Measurements from ENCODE around the gene AHRR.

The AHRR gene

GRCh38 chr5:318931-319601, 2.4 kb upstream of the AHRR start:
- Histone ChIP-seq H3K36me3 (replicated peaks) (peaks cover 12% of the 10 kb centered on the region), H3K27me3 (ENCODE audit: low read depth) (peaks cover 20% of the 10 kb centered on the region), H3K9me3 (no peaks in the 10 kb centered on the region), H3K4me1 (no peaks in the 10 kb centered on the region), H3K4me3 (no peak overlapping the region)
- in situ Hi-C loops (cut with MboI; ENCODE audit: low sequenced_read_pairs) = no loop called here
- DNase-seq (ENCODE audit: low spot score in 2 of 2) = no peak

- H3K36me3 ChIP-seq (replicated peaks) = 0 out of 2 replicates have a peak, but pooled peaks cover 4% of the 10 kb centered on the region
- in situ Hi-C loops (cut with MboI; ENCODE audit: low sequenced_read_pairs) = no loop called here
- no peaks in the 10 kb centered on the region for H3K9me3 ChIP-seq
- H3K27me3 ChIP-seq (ENCODE audit: low read depth) = peaks cover 20% of the 10 kb centered on the region
- H3K4me3 ChIP-seq = peak overlapping the region; percentile 41
- H3K4me1 ChIP-seq = no peaks in the 10 kb centered on the region
- no peak for DNase-seq (ENCODE audit: low spot score in 2 of 2)
These were observed 837 bp upstream of the AHRR start for GRCh38 chr5:320524-321229.

GRCh38 chr5:321726-322251, 275 bp downstream of the AHRR start:
- Histone ChIP-seq H3K4me3 (peak overlapping the region; percentile 41), H3K4me1 (no peaks in the 10 kb centered on the region), H3K9me3 (no peaks in the 10 kb centered on the region), H3K27me3 (ENCODE audit: low read depth) (peaks cover 20% of the 10 kb centered on the region), H3K36me3 (replicated peaks) (no peaks in the 10 kb centered on the region)
- in situ Hi-C loops (cut with MboI; ENCODE audit: low sequenced_read_pairs) = no loop called here
- no peak for DNase-seq (ENCODE audit: low spot score in 2 of 2)

GRCh38 chr5:322281-322941, 897 bp downstream of the AHRR start:
- in situ Hi-C loops (cut with MboI; ENCODE audit: low sequenced_read_pairs) = no loop called here
- H3K4me3 ChIP-seq = peak overlapping the region; percentile 41
- peak in 1 of 2 experiments; percentile 55 for DNase-seq (ENCODE audit: low spot score in 2 of 2)
- no peaks in the 10 kb centered on the region for H3K9me3 ChIP-seq
- H3K4me1 ChIP-seq = no peaks in the 10 kb centered on the region
- H3K36me3 ChIP-seq (replicated peaks) = no peaks in the 10 kb centered on the region
- H3K27me3 ChIP-seq (ENCODE audit: low read depth) = peaks cover 20% of the 10 kb centered on the region

GRCh38 chr5:322942-323879, 1.7 kb downstream of the AHRR start:
- no peak for DNase-seq (ENCODE audit: low spot score in 2 of 2)
- in situ Hi-C loops (cut with MboI; ENCODE audit: low sequenced_read_pairs) = no loop called here
- Histone ChIP-seq H3K36me3 (replicated peaks) (no peaks in the 10 kb centered on the region), H3K4me1 (no peaks in the 10 kb centered on the region), H3K9me3 (no peaks in the 10 kb centered on the region), H3K27me3 (ENCODE audit: low read depth) (peaks cover 20% of the 10 kb centered on the region), H3K4me3 (no peak overlapping the region; the same call in 1 of the 2 replicates)

GRCh38 chr5:324736-325612, 3.5 kb downstream of the AHRR start:
- peaks cover 13% of the 10 kb centered on the region for H3K27me3 ChIP-seq (ENCODE audit: low read depth)
- no peak overlapping the region for H3K4me3 ChIP-seq
- H3K9me3 ChIP-seq = no peaks in the 10 kb centered on the region
- DNase-seq (ENCODE audit: low spot score in 2 of 2) = no peak
- in situ Hi-C loops (cut with MboI; ENCODE audit: low sequenced_read_pairs) = no loop called here
- no peaks in the 10 kb centered on the region for H3K4me1 ChIP-seq
- no peaks in the 10 kb centered on the region for H3K36me3 ChIP-seq (replicated peaks)

- Histone ChIP-seq H3K9me3 (no peaks in the 10 kb centered on the region), H3K36me3 (replicated peaks) (no peaks in the 10 kb centered on the region), H3K27me3 (ENCODE audit: low read depth) (peaks cover 2% of the 10 kb centered on the region), H3K4me3 (no peak overlapping the region), H3K4me1 (no peaks in the 10 kb centered on the region)
- in situ Hi-C loops (cut with MboI; ENCODE audit: low sequenced_read_pairs) = no loop called here
- DNase-seq (ENCODE audit: low spot score in 2 of 2) = no peak
These were observed 4.6 kb downstream of the AHRR start for GRCh38 chr5:326109-326508.

- in situ Hi-C loops (cut with MboI; ENCODE audit: low sequenced_read_pairs) = no loop called here
These were observed 7.7 kb downstream of the AHRR start for GRCh38 chr5:329121-329735.

GRCh38 chr5:329768-330167, 8.3 kb downstream of the AHRR start:
- Histone ChIP-seq H3K36me3 (replicated peaks) (no peaks in the 10 kb centered on the region), H3K4me3 (no peak overlapping the region), H3K4me1 (no peaks in the 10 kb centered on the region), H3K9me3 (no peaks in the 10 kb centered on the region), H3K27me3 (ENCODE audit: low read depth) (no peaks in the 10 kb centered on the region)
- in situ Hi-C loops (cut with MboI; ENCODE audit: low sequenced_read_pairs) = no loop called here
- DNase-seq (ENCODE audit: low spot score in 2 of 2) = no peak

More at GRCh38 chr5:329121-329735, 7.7 kb downstream of the AHRR start:
- no peak for DNase-seq (ENCODE audit: low spot score in 2 of 2)
- Histone ChIP-seq H3K9me3 (no peaks in the 10 kb centered on the region), H3K4me3 (no peak overlapping the region), H3K4me1 (no peaks in the 10 kb centered on the region), H3K36me3 (replicated peaks) (no peaks in the 10 kb centered on the region), H3K27me3 (ENCODE audit: low read depth) (no peaks in the 10 kb centered on the region)

GRCh38 chr5:332843-333242, 11.3 kb downstream of the AHRR start:
- H3K36me3 ChIP-seq (replicated peaks) = no peaks in the 10 kb centered on the region
- no peak for DNase-seq (ENCODE audit: low spot score in 2 of 2)
- no peak overlapping the region for H3K4me3 ChIP-seq
- H3K4me1 ChIP-seq = no peaks in the 10 kb centered on the region
- in situ Hi-C loops (cut with MboI; ENCODE audit: low sequenced_read_pairs) = no loop called here
- H3K27me3 ChIP-seq (ENCODE audit: low read depth) = no peaks in the 10 kb centered on the region
- H3K9me3 ChIP-seq = no peaks in the 10 kb centered on the region

- no peaks in the 10 kb centered on the region for H3K4me1 ChIP-seq
- no peak overlapping the region for H3K4me3 ChIP-seq
- H3K27me3 ChIP-seq (ENCODE audit: low read depth) = no peaks in the 10 kb centered on the region
- DNase-seq (ENCODE audit: low spot score in 2 of 2) = no peak
- in situ Hi-C loops (cut with MboI; ENCODE audit: low sequenced_read_pairs) = no loop called here
- no peaks in the 10 kb centered on the region for H3K9me3 ChIP-seq
- H3K36me3 ChIP-seq (replicated peaks) = no peaks in the 10 kb centered on the region
These were observed 12.4 kb downstream of the AHRR start for GRCh38 chr5:333945-334344.

Measured in HAP-1 (cell line).